ENCODE data around the gene FEN1.

Gene FEN1, protein sequence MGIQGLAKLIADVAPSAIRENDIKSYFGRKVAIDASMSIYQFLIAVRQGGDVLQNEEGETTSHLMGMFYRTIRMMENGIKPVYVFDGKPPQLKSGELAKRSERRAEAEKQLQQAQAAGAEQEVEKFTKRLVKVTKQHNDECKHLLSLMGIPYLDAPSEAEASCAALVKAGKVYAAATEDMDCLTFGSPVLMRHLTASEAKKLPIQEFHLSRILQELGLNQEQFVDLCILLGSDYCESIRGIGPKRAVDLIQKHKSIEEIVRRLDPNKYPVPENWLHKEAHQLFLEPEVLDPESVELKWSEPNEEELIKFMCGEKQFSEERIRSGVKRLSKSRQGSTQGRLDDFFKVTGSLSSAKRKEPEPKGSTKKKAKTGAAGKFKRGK

DNA sequence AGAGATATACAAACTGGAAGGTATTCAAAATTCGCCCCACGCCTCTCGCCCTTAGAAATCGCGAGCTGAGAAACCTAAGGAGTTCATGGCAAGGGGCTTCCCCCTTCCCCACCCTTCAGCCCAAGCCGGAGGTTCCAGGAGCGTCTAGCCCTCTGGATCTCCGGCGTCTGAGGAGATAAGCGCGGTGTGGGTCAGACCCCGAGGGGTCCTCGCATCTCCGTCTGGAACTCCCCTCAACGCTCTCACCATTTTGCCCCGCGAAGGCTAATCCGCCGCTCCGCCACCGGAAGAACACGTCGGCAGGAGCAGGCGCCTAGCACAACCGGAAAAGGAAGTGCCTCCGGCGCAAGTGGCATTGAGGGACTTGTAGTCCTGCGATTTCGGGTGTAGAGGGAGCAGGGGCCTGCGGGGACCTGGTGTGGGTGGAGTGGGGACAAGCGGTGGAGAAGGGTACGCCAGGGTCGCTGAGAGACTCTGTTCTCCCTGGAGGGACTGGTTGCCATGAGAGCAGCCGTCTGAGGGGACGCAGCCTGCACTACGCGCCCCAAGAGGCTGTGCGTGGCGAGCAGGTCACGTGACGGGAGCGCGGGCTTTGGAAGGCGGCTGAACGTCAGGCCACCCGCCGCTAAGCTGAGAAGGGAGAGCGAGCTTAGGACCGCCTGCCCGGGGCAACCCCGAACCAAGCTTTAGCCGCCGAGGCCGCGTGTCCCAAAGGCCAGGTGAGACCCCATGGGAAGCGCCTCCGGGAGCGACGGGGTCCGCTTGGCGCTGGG lies at the start of gene FEN1, which contains the start of gene TMEM258:
TSS of gene FEN1 (plus strand) at position 602 of the 773 bp plus-strand sequence. CDS start 2,451 bp downstream, outside the sequence.
TSS of gene TMEM258 (minus strand) at position 290 of the 773 bp plus-strand sequence. CDS start at position 249, 41 bp downstream.
- peak; percentile 81 for DNase-seq (ENCODE audit: low read depth)

DNA sequence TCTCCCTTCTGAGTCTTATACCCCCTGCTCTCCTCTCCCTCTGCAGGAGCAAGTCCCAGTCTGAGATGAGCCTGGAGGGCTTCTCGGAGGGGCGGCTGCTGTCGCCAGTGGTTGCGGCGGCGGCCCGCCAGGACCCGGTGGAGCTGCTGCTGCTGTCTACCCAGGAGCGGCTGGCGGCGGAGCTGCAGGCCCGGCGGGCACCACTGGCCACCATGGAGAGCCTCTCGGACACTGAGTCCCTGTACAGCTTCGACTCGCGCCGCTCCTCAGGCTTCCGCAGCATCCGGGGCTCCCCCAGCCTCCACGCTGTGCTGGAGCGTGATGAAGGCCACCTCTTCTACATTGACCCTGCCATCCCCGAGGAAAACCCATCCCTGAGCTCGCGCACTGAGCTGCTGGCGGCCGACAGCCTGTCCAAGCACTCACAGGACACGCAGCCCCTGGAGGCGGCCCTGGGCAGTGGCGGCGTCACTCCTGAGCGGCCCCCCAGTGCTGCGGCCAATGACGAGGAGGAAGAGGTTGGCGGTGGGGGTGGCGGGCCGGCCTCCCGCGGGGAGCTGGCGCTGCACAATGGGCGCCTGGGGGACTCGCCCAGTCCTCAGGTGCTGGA lies 49.1 kb upstream of the FEN1 start:
- DNase-seq (ENCODE audit: low read depth), result no peak

DNA sequence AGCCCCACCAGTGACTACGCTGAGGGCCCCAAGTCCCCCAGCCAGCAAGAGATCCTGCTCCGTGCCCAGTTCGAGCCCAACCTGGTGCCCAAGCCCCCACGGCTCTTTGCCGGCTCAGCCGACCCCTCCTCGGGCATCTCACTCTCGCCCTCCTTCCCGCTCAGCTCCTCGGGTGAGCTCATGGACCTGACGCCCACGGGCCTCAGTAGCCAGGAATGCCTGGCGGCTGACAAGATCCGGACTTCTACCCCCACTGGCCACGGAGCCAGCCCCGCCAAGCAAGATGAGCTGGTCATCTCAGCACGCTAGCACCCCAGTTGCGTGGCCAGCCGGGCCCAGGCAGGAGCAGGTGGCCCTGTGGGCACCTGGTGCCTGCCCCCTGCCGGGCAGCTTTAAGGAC lies 48.5 kb upstream of the FEN1 start:
- no peak for DNase-seq (ENCODE audit: low read depth)

DNA sequence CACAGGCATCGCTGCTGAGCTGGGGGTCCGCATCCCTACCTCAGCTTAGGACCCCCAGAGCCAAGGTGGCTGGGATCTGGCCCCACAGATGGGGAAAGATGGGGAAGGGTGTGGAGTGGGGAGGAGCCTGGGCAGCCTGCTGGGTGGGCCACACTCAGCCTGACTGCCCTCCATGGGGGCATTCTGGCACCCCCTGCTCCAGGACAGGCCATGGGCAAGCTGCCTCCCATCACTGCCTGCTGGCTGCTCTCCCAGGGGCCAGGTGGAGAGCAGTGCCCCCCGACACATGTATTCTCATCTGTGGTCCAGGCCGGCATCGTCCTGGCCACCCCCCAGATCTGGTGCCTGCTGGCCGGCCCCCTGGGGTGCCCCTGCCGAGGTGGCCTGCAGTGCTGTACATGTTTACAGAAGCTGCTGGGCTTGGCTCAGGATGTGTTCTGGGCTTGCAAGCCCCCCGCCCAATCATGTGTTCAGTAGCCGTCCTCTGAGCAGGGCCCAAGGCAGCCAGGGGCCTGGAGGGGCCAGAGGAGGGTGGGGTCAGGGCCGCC lies 48.0 kb upstream of the FEN1 start:
- DNase-seq (ENCODE audit: low read depth), result no peak

DNA sequence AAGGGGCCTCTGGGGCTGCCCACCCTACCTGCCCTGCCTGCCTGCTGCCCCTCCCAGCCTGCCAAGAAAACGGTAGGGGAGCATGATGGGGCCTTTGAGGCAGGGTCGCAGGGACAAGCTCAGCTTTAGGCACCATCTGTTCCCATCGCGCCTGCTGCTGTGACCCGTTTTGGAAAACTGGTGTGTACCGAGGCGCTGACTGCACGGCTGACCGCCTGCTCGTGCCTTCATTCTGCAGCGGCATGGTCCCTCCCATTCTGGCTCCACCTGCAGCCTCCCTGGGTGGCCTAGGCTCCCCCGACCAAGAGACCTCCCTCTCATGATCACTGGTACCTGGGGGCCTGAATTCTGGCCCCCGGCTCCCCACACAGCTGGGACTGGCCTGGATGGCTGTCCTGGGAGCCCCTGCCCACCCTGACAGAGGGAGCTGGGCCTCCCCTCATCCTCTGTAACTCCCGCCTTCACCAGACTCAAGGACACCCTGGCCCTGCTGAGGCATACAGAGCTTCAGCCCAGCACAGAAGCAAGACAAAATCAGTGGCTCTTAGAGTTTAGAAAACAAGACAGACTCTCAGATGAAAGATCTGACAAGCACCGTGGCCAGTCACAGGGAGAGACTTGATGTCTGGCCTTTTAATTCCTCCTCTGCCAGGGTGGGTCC lies 46.8 kb upstream of the FEN1 start:
- DNase-seq (ENCODE audit: low read depth), result no peak

DNA sequence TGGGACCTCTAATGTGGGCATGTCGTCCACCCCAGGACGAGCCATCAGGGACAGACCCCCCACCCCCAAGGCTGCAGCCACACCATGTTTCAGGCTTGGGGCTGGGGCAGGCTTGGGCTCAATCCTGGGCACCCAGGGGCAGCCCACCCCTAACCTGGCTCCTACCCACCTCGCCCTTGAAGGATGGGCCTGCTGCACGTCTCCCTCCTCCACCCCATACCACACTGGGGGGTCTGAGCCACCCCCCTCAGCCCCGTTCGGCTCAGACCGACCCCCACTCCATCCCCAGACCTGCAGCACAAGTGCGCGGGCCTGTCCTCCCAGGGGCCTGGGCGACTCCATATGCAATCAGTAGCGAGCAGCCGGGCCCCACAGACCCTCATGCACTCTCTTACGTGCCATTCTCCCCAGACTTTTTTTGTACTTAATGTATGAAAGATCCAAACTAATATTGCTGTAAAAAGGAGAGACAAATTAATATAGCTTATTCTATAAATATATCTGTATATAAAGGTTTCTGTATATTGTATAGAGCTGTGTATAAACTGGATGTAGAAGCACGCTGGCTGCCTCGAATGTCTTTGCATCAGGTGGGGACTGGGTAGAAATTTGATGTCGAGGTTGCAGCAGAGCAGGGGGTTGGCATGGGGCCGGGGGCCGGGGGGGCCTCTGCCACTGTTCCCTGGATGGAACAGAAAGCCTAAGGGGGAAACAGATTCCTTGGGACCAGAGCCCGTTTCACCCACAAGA lies 46.1 kb upstream of the FEN1 start:
- no peak for DNase-seq (ENCODE audit: low read depth)

DNA sequence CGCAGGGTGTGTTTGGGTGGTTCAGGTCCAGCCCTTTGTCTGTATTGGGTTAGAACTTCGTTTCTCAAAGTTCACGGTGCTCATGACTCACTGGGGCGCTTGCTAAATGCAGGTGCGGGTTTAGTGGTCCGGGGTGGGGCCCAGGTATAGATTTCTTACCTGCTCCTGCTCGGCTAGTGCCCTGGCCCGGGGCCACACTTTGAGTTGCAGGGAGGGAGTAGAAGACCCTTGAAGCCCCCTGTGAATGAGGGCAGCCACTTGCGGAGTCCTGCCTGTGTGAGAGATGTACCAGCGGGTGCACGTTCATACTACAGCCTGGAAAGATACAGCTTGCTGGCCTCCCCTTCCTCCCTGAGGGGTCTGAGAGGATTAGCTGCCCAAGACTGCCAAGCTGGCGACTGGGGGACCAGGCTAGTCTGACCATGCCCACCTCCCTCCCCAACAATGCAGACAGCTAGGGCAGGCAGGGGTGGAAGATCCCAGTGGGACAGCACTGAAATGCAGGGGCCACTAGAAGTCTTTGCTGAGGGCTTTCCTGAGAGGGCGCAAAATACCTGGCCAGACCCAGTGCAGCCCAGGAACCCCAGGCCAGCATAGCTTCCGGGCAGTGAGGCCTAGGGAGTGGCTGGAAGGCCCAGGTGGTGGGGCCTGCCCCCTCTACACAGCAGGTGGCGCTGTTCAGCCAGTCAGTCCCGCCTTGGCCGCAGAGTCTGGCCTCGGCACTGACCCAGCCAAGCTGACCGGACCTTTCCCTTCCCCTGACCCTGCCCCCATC lies 45.3 kb upstream of the FEN1 start:
- peak; percentile 24 for DNase-seq (ENCODE audit: low read depth)

DNA sequence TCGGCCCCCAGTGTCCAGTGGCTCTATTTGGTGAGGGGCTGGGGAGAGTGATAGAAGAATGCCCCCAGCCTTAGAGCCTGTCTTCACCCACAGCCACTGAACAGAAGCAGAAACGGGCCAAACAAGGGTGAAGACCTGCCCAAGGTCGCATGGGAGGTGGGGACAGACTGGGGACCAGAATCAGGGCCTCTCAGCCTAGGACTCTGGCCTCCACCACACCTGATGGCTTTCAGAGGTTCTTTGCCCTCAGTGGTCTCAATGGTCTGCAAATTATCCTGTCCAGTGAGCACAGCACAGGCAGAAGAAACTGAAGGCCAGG lies 44.8 kb upstream of the FEN1 start:
- DNase-seq (ENCODE audit: low read depth), result no peak

DNA sequence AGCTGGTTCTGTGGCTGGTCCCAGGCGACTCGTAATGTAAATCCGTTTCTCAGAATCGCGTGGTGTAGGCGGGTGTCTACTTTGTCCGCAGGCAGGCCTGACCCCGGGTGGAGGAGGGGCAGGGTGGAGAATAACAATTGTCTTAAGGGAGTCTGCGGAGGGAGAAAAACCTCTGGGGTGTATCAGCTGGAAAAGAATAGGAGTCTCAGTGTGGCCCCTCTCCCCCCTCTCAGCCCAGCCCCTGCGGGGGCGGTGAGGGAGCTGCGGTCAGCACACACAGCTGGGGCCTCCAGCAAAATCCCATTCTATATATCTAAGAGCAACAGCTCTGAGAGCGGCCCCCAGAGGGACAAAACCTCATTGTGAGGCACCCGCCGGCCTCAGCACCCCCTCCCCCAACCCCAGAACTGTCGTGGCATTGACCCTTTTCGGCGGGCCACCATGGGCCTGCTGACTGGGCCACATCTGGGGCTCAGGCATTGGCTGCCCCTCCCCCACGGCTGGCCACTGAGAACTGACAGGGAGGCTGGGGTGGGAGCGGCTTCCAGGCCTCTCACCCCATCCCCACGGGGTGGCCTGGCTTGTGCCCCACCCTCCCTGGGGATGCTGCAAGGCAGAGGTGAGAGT lies 43.0 kb upstream of the FEN1 start:
- no peak for DNase-seq (ENCODE audit: low read depth)

DNA sequence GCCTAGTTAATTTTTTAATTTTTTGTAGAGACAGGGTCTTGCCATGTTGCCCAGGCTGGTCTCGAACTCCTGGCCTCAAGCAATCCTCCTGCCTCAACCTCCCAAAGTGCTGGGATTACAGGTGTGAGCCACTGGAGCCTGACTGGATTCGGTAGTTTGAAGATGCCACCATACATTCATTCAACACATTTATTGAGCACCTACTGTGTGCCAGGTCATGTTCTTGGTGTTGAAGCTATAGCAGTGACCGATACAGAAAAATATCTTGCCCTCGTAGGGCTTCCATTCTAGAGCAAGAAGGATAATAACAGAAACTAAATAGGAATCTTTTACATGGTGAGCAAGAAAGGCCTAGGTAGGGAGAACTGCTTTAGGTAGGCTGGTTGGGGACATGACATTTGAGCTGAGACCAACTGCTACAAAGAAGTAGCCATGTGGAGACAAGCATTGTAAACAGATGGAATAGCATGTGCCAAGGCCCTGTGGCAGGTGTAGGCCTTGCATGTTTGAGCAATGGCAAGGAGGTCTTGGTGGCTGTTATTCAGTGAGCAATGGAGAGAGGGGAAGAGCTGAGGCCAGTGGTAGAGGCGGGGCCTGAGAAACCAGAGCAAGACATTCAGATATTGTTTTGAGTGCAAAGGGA lies 42.0 kb upstream of the FEN1 start:
- no peak for DNase-seq (ENCODE audit: low read depth)

DNA sequence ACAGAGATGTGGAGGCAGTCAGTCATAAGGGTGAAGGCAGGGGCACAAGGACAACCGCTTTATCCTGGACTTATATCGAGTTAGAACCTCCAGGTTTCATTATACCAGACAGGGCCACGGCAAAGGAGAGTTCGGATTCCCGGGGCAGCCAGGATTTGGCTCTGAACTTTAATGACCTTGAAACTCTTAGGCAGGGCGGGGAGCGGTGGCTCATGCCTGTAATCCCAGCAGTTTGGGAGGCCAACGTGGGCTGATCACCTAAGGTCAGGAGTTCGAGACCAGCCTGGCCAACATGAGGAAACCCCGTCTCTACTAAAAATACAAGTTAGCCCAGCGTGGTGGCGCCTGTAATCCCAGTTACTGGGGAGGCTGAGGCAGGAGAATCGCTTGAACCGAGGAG lies 41.3 kb upstream of the FEN1 start:
- DNase-seq (ENCODE audit: low read depth), result no peak

DNA sequence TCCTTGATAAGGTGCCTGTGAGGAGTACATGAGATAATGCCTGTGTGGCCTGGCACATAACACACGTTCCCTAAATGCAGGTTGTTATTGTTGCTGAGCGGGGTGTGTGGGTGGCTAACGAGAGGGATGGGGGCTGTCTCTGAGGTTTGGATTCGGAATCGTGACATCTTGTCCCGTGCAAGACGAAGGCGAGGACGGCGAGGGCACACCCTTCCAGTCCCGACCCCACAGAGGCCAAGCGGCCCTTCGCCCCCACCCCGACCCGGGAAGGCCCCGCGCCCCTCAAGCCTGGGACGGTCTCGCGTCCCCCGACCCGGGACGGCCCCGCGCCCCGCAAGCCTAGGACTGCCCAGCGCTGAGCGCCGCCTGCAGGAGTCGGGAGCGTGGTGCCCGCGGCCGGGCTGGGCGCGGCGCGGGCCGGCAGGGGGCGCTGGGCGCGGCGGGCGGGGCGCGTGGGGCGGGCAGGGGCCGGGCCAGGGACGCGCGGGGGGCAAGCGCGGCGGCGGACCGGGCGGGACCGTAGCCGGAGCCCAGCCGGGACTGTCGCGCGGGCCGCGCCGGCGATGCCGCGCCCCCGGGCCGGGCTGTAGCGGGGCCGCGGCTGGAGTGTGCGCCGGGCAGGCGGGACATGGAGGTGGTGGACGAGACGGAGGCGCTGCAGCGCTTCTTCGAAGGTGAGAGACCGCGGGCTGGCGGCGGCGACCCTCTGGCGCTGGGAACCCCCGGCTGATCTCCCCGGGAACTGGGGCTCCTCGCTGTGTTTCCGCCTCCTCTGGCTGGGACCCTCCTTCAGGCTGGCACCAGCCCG lies 40.4 kb upstream of the FEN1 start, which contains the start of gene MYRF:
TSS of gene MYRF (plus strand) at position 520 of the 808 bp plus-strand sequence. CDS start at position 629, 109 bp downstream.
- DNase-seq (ENCODE audit: low read depth), result peak; percentile 43

DNA sequence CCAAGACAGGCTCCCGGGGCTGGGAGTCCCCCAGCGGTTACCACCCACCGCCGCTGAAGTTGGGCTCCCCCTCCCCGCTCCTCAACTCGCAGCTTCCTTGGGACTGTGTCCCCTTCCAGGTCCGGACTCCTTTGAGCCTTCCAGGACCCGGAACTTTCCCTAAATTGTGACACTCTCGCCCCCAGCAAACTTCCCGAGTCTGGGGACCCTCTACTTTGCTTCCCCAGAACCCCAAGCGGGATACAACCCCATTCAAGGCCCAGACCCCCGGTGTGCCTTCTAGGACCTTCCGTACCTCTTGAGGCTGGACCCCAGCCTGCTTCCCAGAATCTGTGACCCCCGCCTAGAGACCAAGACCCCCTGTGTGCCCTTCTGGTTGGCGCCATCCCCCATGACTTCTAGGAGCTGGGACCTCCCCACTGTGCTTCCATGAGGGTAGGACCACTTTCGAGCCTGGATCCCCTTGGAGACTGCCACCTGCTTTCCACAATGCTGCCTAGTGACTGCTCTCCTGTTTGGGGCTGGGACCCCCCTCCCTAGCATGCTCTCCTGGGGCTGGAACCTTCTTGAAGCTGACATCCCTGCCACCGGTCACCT lies 39.7 kb upstream of the FEN1 start:
- no peak for DNase-seq (ENCODE audit: low read depth)

DNA sequence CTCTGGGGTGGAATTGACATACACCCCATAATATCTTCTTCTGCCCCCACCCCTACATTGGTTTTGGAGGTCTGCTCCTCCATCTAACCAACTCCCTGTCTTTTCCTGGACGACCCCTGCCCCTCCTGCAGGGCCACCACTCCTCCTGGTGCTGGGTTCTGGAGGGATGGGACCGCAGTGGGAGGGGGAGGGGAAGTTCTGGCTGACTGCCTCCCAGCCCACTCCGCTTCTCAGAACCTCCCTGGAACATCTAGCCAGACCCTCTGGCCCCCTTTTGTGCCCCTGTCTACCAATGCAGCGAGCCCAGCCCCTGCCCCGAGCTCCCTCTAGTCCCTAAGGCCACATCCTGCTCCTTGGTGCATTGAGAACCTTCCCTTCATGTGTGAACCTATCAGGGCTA lies 39.0 kb upstream of the FEN1 start:
- DNase-seq (ENCODE audit: low read depth), result no peak

DNA sequence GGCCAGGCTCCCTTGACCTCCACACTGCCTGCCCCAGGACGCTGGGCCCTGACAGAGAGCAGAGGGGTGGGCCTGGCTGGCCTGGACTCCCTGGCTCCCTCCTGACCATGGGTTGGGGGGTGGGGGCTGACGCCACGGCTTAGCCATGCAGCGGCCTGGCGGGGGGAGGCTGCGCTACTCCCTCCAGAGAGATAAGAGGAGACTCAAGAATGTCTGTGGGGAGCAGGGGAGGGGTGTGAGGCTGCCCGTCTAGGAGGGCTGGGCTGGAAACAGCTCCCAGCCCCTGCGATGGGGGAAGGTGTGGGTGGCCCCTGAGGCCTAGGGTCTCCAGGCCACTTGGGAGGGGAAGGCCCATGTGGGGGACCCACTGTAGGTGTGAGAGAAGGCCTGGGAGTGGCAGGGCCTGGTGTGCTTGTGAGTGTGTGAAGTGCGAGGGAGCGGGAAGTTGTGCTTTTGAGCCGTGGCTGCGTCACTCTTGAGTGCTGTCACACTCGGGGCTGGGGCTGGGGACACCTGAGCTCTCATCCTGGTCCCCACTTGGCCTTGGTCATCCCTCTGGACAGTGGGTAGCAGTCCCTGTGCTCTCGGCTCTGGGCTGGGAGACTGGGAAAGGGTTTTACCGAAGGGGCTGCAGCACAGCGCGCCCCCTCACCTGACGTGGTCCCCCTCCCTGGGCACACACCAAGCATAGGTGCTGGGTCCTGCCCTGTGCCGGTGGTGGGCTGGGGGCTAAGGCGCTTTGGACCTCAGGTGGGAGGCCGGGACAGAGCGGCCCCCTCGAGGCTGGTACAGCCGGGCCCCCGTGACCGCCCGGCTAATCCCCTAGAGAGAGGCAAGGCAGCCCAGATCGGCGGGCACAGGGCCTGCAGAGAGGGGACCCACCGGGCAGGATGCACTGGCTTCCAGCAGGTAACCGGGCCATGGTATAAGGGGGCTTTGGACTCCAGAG lies 37.9 kb upstream of the FEN1 start:
- DNase-seq (ENCODE audit: low read depth), result no peak

DNA sequence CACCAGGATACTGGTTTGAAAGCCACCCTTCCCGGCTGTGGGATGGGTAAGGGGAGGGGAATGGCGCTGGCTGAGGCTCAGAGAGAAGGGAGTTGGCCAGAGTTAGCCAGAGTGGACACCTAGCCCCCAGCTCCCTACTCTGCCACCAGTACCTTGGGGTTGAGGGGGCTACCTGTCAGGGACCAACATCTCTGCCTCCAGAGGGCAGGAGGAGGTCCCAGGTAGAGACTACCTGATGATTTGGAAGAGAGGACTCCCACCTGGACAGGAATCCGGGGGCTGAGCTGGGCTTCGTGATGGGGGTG lies 36.6 kb upstream of the FEN1 start:
- DNase-seq (ENCODE audit: low read depth), result no peak

Measured in activated gamma-delta T cell treated with anti-CD3 and anti-CD28 coated beads, Interleukin-2, amount 50 U/mL, for 16 hours (primary cell).